NCI-H82 (cell line): ENCODE data around the gene RNF130.

ENCODE experiments used
- DNase-seq: peaks from one replicate; lab custom pipeline; 2025; lab: John Stamatoyannopoulos, UW

The RNF130 gene

GRCh38 chr5:180054226-180054625, 17.3 kb downstream of the RNF130 start:
- no peak for DNase-seq

GRCh38 chr5:180053061-180053602, 18.4 kb downstream of the RNF130 start:
- no peak for DNase-seq

GRCh38 chr5:180052211-180052818, 19.2 kb downstream of the RNF130 start:
- no peak for DNase-seq

- no peak for DNase-seq
Observed at GRCh38 chr5:180050121-180050940, 21.2 kb downstream of the RNF130 start.

- no peak for DNase-seq
Observed at GRCh38 chr5:180049185-180049548, 22.4 kb downstream of the RNF130 start.

- no peak for DNase-seq
Observed at GRCh38 chr5:180047667-180048066, 23.9 kb downstream of the RNF130 start.

- no peak for DNase-seq
Observed at GRCh38 chr5:180046656-180047055, 24.9 kb downstream of the RNF130 start.

GRCh38 chr5:180045889-180046499, 25.6 kb downstream of the RNF130 start:
- DNase-seq = no peak

- no peak for DNase-seq
Observed at GRCh38 chr5:180043377-180043776, 28.2 kb downstream of the RNF130 start.

- DNase-seq = no peak
Observed at GRCh38 chr5:180041301-180042274, 30.0 kb downstream of the RNF130 start.

- no peak for DNase-seq
Observed at GRCh38 chr5:180040287-180041214, 31.0 kb downstream of the RNF130 start.

- DNase-seq = no peak
Observed at GRCh38 chr5:180035206-180035931, 36.2 kb downstream of the RNF130 start.

- no peak for DNase-seq
Observed at GRCh38 chr5:180034564-180034963, 37.0 kb downstream of the RNF130 start.

- no peak for DNase-seq
Observed at GRCh38 chr5:180027459-180028089, 44.0 kb downstream of the RNF130 start.

GRCh38 chr5:180026734-180027458, 44.7 kb downstream of the RNF130 start:
- no peak for DNase-seq

GRCh38 chr5:180026320-180026719, 45.2 kb downstream of the RNF130 start:
- no peak for DNase-seq

- no peak for DNase-seq
Observed at GRCh38 chr5:180021900-180022299, 49.7 kb downstream of the RNF130 start.

- no peak for DNase-seq
Observed at GRCh38 chr5:180020176-180020575, 51.4 kb downstream of the RNF130 start.
